Measurements from ENCODE around the gene MRPL23. TPM values are rescaled to one million over a fixed set of nuclear protein-coding genes. Genes with fewer than 3 reads are reported as not detected.

Gene MRPL23
- total RNA-seq, 4 donors from 2014 or later: 36.7 to 196 (median 101) TPM

- peak in 1 of 2 donors; percentile 12 for DNase-seq
- Histone ChIP-seq H3K36me3 (no peaks in the 10 kb centered on the region), H3K27me3 (no peaks in the 10 kb centered on the region), H3K27ac (no peak overlapping the region), H3K9me3 (no peaks in the 10 kb centered on the region), H3K4me3 (no peak overlapping the region), H3K4me1 (peaks cover 0 to 9% of the 10 kb centered on the region in 2 donors)
- intact Hi-C loops (cut with DNase I; ENCODE audit: low total_unique reads): no loop called here
- TF ChIP-seq POLR2A (IDR thresholded peaks at IDR 0.05) (no peak), CTCF (IDR thresholded peaks at IDR 0.05) (no peak)
Observed at GRCh38 chr11:1934335-1935155, 12.6 kb upstream of the MRPL23 start.

- intact Hi-C loops (cut with DNase I; ENCODE audit: low total_unique reads): no loop called here
- no peaks in the 10 kb centered on the region for H3K36me3 ChIP-seq
- DNase-seq: peak in 1 of 2 donors; percentile 14
Observed at GRCh38 chr11:1935156-1936071, 11.7 kb upstream of the MRPL23 start.

GRCh38 chr11:1936072-1936780 is 10.9 kb upstream of the MRPL23 start:
- H3K27ac ChIP-seq: no peak overlapping the region
- peaks cover 0 to 9% of the 10 kb centered on the region in 2 donors for H3K4me1 ChIP-seq
- H3K4me3 ChIP-seq: no peak overlapping the region
- peak in 1 of 2 donors; percentile 13 for DNase-seq
- intact Hi-C loops (cut with DNase I; ENCODE audit: low total_unique reads): no loop called here
- H3K9me3 ChIP-seq: no peaks in the 10 kb centered on the region
- TF ChIP-seq POLR2A (IDR thresholded peaks at IDR 0.05) (no peak), CTCF (IDR thresholded peaks at IDR 0.05) (no peak)
- H3K36me3 ChIP-seq: no peaks in the 10 kb centered on the region
- no peaks in the 10 kb centered on the region for H3K27me3 ChIP-seq

More at GRCh38 chr11:1935156-1936071, 11.7 kb upstream of the MRPL23 start:
- H3K4me1 ChIP-seq: peaks cover 0 to 9% of the 10 kb centered on the region in 2 donors
- TF ChIP-seq CTCF (IDR thresholded peaks at IDR 0.05) (no peak), POLR2A (IDR thresholded peaks at IDR 0.05) (no peak)
- no peaks in the 10 kb centered on the region for H3K27me3 ChIP-seq
- no peak overlapping the region for H3K27ac ChIP-seq
- no peak overlapping the region for H3K4me3 ChIP-seq
- no peaks in the 10 kb centered on the region for H3K9me3 ChIP-seq

GRCh38 chr11:1936781-1937615 is 10.1 kb upstream of the MRPL23 start:
- no peaks in the 10 kb centered on the region for H3K9me3 ChIP-seq
- H3K4me1 ChIP-seq: peaks cover 0 to 6% of the 10 kb centered on the region in 2 donors
- H3K27me3 ChIP-seq: no peaks in the 10 kb centered on the region
- intact Hi-C loops (cut with DNase I; ENCODE audit: low total_unique reads): no loop called here
- peak in 1 of 2 donors; percentile 13 for DNase-seq
- TF ChIP-seq POLR2A (IDR thresholded peaks at IDR 0.05) (no peak), CTCF (IDR thresholded peaks at IDR 0.05) (no peak)
- no peak overlapping the region for H3K27ac ChIP-seq
- H3K4me3 ChIP-seq: no peak overlapping the region
- no peaks in the 10 kb centered on the region for H3K36me3 ChIP-seq

Data from uterus (tissue), 4 donors.